GM18507 (cell line): ENCODE data around the gene TCF7L1.

Experiments
- DNase-seq: peaks from one replicate; pipeline ENCODE4 v3.0.0; 2011; ENCODE audit warnings: low read depth; ENCODE audit not compliant: insufficient read length; ENCODE audit errors: extremely low spot score
- FAIRE-seq: peaks from 2 replicates; lab custom pipeline; 2011; peaks lifted over from hg19 to GRCh38; lab: Jason Lieb, UNC

Gene TCF7L1

DNA sequence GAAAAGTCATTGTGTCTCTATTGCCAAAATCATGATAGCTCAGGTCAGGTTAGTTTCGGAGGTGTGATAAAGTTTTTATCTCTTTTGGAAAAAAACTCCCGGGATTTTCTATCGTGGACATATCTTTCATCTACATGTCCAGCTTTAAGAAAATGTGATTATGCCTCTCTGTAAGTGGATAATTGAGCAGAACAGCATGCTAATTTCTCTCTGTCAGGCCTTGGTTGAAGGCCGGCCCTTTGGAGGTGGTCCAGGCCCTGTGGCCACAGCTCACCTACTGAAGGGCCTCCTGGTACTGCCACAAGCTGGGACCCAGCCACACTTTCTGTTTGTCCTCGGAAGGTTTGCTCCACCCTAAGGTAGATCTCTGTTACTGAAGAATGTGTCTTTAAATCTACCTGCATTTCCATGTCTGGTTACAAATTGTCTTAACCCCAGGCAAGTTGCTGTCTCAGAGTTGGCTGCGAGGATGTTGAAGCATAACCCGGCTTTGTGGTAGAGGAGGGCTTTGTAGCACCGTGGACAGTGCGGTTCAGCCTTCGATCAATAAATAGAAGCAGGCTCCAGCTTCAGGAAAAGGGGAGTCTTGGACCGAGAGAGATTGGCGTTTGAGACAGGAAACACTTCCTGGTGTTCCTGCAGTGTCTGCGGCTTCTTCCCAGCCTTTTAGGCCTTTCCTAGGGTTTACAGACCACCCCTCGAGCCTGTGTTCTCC, 25.5 kb downstream of the TCF7L1 start:
- no peak for DNase-seq
- FAIRE-seq, result no peak

DNA sequence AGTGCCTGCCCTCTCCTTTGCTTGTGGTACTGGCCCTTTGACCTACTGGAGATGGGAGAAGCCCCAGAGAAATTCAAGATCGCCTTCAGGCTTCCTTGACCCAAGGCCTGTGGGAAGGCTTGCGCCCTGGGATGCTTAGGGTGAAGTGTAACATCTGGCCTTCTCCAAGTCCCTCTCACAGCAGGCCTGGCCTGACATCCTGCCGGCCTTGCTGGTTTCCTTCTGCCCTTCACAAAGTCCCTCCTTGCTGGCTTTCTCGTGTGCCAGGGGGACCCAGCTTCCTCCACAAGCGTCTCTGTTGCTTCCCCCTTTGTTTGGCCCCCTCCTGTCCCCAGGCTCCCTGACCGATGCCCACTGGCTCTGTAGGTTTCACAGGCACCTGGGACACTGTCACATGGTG, 26.4 kb downstream of the TCF7L1 start:
- DNase-seq (no peak), FAIRE-seq (no peak)

DNA sequence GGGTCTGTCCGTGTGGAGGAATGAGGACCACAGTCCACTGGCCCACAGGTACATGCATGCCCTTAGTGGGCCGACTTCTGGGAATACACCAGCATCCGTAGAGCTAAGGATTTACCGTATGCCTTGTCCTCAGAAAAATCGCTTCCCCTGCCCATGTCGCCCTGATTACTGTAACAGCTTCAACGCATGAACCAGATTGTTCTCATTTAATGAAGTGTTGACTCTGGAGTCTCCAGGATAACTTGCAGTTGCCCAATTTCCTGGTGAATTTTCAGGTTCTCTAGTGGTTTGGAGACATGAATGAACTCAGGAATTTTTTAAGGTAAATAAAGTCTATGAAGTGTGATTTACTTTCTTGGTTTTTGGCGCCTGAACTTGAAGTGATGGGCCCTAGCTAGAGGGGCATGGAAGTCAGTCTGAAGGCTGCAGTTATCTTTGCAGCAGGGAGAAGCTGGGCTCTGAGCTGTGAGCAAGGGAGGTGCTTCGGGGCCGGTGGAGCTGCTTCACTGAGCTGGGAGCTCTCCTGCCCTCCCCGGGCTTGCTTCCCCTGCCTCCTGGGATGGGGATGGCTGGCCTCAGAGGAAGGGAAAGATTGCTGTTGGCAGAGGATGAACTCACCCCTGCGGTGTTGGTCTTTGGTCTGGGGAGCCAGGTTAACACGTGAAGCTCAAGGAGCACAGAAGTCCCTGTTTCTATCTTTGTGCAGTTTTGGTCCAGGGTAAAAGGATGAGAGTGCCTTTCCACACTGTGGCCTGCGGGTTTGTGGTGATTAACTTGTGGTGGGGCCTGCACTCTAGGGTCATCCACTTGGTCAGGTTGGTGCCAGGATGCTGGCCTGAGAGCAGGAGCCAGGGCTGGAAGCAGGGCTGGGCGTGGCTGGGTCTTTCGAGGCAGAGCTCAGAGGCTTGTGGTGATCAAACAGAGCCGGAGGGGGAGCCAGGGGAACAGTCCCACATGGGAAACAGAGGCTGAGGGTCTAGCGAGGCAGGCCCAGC, 28.1 kb downstream of the TCF7L1 start:
- no peak for DNase-seq
- no peak for FAIRE-seq

DNA sequence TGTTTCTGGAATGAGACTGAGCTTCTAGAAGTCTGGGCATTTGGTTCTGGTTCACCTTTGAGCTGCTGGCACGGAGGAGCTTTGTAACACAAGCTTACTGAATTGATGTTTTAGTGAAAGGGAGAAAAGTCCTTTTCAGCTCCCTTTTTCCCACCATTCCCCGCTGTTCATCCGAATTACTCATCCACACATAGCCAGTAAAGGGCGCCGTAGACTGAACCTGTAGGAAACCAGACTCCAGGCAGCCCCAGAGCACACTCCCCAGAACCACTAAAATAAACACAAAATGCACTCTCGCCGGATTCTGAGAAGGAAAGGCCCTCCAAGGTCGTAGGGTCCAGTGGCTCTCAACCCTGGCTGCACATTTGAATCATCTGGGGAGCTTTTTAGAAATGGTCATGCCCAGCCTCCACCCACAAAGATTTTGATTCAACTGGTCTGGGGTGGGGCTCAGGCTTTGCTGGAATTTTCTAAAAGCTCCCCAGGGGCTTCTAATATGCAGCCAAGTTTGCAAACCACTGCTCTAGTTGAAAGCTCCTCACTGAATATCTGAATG, 29.6 kb downstream of the TCF7L1 start:
- FAIRE-seq (no peak), DNase-seq (no peak)

DNA sequence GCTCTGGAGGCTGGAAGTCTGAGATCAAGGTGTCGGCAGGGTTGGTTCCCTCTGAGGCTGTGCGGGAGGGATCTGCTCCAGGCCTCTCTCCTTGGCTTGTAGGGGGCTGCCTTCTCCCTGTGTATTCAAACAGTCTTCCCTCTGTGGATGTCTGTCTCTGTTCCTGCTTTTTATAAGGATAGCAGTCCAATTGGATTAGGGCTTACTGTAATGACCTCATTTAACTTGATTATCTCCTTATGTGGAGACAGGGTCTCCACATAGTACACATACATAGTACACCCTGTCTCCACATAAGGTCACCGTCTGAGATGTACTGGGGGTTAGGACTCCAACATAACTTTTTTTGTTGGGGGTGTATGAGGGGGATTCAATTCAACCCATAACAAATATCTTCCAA, 30.5 kb downstream of the TCF7L1 start:
- FAIRE-seq, result no peak
- no peak for DNase-seq

DNA sequence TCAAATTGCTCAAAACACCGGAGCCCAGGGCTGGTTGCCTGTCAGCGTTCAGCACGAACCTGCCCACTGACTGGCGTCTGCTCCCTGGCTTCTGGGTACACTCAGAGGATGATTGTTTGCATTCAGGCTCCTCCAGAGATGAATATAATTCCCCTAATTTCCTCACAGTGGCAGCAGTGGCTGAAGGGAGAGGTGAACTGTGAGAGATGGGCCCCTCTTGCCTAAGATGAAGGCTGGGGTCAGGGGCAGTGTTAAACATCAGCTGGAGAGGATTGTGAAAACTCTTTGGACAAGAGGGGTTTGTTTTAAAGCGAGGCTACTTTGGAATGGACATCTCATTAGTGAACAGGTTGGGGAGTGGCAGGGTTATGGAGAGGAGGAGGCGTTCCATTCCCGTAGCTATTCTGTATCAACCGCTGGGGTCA, 31.0 kb downstream of the TCF7L1 start:
- FAIRE-seq, result no peak

DNA sequence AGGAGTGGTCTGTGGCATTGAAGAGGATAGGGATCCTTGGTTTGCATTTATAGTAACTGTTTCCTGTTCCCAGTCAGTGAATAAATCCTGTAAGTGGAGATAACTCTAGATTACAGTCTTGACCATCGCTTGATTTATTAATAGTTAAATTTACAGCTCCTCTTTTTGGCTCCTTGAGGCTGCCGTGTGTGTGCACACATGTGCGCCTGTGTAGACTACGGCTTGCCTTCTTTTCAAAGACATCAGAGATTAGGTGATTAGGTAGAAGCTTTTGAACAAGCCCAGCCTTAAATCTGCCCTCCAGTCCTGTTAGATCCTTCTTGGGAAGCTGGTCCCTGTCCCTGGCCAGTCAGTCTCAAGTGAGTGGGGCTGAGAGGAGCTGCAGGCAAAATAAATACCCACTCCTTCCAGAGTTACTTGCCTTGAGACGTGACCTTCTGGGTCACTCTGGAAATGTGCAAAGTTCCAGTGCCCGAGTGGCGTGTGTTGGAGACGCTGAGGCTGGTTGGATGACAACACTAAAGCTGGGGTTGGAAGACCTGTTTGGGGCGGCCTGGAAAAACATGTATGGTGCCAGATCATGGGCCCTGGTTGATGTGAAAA, 32.0 kb downstream of the TCF7L1 start:
- no peak for DNase-seq
- FAIRE-seq, result no peak

More for the DNA sequence above, 31.0 kb downstream of the TCF7L1 start:
- DNase-seq, result no peak

DNA sequence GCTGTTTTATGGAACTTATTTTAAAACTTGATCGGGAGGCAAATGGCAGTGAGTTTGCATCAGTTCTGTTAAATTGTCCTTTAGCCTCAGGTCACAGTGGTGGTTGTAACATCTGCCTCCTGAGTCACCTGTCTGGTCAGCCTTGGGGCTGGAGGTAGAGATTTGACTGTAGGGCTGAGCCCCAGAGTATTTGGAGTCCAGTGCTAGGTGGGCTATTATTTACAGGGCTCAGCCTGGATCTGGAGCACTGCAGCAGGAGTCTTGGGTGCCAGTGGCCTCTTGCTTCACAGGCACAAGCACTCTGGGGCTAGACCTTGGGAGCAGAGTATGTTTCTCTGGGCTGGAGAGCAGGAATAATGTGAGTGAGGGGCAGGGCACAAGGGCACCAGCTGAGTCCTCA, 32.8 kb downstream of the TCF7L1 start:
- FAIRE-seq (no peak), DNase-seq (no peak)

DNA sequence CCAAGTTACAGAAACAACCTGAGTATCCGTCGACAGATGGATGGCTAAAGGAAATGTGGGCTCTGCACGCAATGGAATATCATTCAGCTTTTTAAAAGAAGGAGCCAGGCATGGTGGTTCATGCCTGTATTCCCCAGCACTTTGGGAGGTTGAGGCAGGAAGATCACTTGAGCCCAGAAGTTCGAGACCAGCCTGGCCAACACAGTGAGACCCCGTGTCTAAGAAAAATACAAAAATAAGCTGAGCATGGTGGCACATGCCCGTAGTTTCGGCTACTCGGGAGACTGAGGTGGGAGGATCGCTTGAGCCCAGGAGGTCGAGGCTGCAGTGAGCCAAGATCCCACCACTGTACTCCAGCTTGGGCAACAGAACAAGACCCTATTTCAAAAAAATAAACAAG, 34.3 kb downstream of the TCF7L1 start:
- DNase-seq (no peak), FAIRE-seq (no peak)

DNA sequence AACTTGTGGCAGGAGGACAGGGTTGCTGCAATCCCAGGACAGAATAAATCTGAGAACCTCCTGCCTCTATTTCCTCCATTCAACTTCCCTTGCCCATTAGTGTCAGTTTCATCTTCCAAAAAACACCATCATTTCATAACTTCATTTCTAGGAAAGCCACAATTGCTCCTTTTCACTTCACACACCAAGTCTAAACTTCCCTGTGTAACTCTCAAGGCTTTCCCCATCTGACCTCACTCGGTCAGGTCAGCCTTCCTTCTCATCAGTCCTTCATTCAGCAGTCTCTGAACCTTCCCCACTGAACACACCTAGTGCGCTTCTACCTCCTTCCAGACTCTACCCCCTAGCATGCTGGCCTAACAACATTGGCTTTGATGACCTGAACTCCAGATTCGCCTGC, 35.8 kb downstream of the TCF7L1 start:
- FAIRE-seq, result no peak
- no peak for DNase-seq

DNA sequence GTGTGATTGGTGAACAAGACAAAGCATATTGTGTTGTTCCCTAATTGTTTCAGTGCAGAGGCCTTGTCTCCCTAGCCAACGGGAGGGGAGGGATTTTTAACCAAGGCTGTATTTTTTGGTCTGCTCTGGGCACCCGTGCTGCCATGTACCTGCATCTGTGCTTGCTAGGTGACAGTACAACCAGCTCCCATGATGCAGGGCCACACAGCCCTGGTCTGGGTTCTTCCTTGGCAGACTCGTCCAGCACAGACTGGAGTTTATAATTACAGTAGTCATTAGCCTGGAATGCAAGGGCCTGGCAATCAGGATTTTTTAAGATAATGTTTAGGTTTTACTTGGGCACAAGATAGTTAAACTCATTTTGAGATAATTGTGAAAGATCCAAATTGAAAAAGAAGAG, 36.4 kb downstream of the TCF7L1 start:
- no peak for DNase-seq
- no peak for FAIRE-seq

DNA sequence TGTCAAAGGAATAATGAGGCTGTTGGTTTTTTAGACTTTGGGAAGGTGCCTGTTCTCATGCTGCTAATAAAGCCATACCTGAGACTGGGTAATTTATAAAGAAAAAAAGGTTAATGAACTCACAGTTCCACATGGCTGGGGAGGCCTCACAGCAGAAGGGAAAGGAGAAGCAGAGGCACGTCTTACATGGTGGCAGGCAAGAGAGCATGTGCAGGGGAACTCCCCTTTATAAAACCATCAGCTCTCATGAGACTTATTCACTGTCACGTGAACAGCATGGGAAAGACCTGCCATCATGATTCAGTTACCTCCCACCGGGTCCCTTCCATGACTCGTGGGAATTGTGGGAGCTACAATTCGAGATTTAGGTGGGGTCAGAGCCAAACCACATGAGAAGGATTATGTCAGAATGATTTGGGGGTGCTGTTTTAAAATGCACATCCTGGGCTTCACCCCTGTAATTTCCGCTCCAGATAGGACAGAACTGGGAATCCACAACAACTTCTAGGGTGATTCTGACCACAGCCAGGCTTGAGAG, 37.8 kb downstream of the TCF7L1 start:
- DNase-seq (no peak), FAIRE-seq (no peak)

DNA sequence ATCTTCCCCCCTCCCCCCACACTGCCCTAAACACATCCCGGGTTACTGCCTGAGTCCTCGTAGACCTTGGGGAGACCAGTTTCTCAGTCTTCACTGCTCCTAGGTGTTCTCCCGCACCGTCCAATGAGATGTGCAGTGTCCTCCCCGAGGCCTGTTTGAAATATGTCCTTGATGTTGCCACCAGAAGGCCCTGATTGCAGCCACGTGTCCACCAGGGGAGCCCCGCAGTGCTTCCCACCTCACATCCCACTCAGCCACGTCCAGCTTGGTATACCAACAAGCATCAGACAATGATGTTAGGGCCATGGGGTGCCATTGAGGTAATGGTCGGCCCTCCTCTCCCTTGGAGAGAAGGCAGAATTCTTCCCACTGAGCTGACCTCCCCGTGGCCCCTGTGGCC, 38.7 kb downstream of the TCF7L1 start:
- FAIRE-seq (no peak), DNase-seq (no peak)

DNA sequence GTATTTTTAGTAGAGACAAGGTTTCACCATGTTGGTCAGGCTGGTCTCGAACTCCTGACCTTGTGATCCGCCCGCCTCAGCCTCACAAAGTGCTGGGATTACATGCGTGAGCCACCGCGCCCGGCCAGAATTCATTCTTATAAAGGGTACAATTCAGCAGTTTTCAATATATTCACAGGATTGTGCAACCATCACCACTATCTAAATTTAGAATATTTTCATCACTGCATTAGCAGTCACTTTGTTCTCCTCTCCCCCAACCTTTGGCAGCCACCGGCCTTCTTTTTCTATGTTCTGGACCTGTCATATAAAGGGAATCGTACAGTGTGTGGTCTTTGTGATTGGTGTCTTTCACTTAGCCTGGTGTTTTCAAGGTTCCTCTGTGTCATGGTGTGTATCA, 40.7 kb downstream of the TCF7L1 start:
- no peak for DNase-seq
- FAIRE-seq, result no peak

DNA sequence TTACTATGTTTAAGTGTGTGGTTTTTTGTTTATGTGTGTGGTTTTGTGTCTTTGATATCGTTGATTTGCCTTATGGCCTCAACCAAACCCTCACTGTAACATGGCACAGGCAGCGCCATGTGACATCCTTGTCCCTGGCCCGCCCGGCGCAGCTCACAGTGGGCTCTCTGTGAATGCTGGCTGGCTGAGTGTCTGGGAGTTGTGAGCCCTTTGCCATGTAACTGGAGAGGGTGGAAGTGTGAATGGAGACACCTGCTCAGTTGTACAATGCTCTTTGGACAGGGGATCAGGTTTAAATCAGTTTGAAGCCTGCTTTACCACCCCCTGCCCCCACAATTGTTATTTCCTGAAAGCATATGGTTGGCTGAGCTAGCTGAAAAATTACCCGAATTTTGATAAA, 41.8 kb downstream of the TCF7L1 start:
- FAIRE-seq, result no peak
- no peak for DNase-seq

DNA sequence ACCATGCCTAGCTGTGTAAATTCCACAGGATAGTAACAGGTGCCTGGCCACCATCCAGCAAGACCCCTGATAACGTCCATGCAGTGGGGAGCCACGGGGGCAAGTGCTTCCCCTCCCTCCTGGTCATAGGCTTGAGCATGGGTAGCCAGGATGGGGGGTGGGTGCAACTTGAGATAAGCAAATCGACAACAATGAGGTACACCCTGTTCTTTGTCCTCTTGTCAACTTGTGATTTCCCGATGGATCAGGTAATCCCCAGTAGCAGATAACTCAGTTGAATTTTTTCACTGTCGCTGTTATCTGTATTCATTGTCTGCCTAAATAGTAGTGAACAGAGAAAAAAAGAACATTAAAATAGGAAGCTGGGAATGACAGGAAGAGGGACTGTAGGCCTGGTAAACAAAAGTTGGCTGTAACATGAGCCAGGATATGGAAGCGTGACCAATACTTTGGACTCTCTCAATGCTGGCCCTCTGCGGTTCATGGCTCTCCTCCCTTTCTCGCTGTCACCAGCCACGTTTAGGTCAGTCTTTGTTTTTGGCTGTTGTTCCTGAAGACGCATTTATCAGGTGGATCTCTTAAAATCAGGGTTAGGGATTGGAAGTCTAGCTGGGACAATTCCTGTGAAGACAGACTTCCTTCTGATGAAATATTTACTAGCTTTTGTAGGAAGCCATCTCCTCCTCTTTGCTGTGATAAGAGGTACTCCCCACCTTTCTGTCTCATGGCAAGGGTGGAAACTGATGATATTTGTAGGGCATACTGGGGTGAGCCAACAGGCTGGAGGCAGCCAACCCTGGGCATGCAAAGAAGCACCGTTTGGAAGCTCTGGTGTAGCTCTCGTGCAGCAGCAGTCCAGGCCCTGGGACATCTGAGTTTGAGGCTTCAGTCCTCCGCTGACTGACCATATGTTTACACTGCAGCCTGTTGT, 42.4 kb downstream of the TCF7L1 start:
- FAIRE-seq (no peak), DNase-seq (no peak)

DNA sequence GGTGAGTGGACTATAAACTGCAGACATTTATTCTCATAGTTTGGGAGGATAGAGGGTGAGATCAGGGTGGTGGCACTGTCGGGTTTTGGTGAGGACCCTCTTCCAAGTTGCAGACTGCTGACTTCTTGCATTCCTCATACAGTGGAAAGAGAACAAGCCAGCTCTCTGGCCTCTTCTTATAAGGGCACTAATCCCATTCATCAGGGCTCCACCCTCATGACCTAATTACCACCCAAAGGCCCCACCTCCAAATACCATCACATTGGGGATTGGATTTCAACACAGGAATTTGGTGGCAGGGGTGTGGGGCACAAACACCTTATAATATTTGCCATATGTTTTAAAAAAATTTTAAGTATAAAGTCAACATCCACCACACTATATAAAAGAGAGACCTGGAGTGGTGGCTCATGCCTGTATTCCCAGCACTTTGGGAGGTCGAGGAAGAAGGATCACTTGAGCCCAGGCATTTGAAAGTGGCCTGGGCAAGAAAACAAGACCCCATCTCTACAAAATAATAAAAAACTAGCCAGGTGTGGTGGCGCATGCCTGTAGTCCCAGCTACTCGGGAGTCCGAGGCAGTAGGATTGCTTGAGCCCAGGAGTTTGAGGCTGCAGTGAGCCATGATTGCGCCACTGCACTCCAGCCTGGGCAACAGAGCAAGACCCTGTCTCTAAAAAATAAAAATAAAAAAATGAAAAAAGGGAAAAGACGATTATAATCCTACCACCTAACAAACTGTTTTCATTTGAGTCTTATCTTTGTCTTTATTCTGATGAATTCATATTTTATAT, 44.0 kb downstream of the TCF7L1 start:
- FAIRE-seq (no peak), DNase-seq (no peak)

DNA sequence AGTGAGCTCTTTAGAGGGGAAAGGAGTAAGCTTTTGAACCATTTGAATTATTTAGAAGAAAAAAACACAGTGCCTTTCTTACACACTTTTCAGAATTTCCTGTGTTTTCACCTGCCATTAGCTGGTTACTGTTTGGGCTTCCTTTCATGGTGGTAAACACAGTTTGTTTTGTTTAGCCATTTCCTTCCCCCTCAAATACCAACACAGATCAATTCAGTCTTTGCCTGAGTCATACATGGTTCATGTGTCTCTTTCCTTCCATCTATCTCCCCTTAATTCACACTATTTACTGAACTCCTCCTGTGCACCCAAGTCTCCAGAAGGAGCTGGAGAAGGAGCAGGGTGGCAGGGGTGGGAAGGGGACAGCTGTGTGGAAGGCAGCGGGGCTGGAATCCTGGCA, 45.0 kb downstream of the TCF7L1 start:
- DNase-seq (no peak), FAIRE-seq (no peak)
